K562 (cell line): ENCODE measurements around the gene ADGRF1. TPM values are rescaled to one million over a fixed set of nuclear protein-coding genes. Genes with fewer than 3 reads are reported as not detected.

Source experiments
- ATAC-seq: fragments of 200-7000 bp; cut with Tn5 transposase; 3 replicates; pipeline ENCODE4 v1.9.1; 2020; ENCODE audit warnings: moderate library complexity
- BruUV-seq: library from RNA; stranded (reverse); fragments of 400-500 nt; replicated peaks from 2 replicates; lab custom pipeline; 2021; lab: Mats Ljungman, UMichigan
- CTCF ChIA-PET: fragments of 300-600 bp; formaldehyde crosslinking; extraction: SDS; loops from one replicate; lab custom pipeline; 2021; ENCODE audit warnings: low intra/inter-chr PET ratio; lab: Yijun Ruan, JAX
- POLR2A ChIA-PET: fragments of 300-600, 350-650 bp; sonication (Branson Sonifier 250); formaldehyde crosslinking; extraction: SDS; loops from one replicate; lab custom pipeline; 2021; ENCODE audit warnings: antibody characterized with exemption, inconsistent platforms; lab: Yijun Ruan, JAX
- DNase-seq, 4 experiments: peaks; one replicate each; pipeline versions ENCODE4 v3.0.0 to v3.0.0-alpha.2; 2011 to 2018; ENCODE audit warnings: low spot score in 3 of 4, mixed read lengths in 3 of 4; ENCODE audit errors: extremely low read depth in 1 of 4
- FAIRE-seq: peaks from 2 replicates; lab custom pipeline; 2011; peaks lifted over from hg19 to GRCh38; lab: Jason Lieb, UNC
- H2AFZ ChIP-seq: 2 replicates; pipeline ENCODE4 v1.6.0; 2011; ENCODE audit warnings: low read depth, low read length, control low read depth, inconsistent platforms
- H3K27ac ChIP-seq: fragments of 200-600 bp; 3 replicates; pipeline ENCODE4 v1.8.0; 2011; ENCODE audit warnings: low read depth, mild to moderate bottlenecking, control low read depth, inconsistent platforms, low read length, moderate library complexity, mixed read lengths; ENCODE audit errors: extremely low read depth
- H3K27me3 ChIP-seq, 2 experiments: fragments of 300-600 bp in 1 of 2; 2 replicates in 1 of 2; 3 replicates in 1 of 2; pipeline versions ENCODE4 v1.6.0 to v1.8.0; 2011; ENCODE audit warnings: inconsistent platforms in 2 of 2, low read length in 2 of 2, mild to moderate bottlenecking in 1 of 2, mixed read lengths in 1 of 2, moderate library complexity in 1 of 2; ENCODE audit not compliant: control insufficient read depth in 2 of 2, insufficient read depth in 2 of 2
- H3K36me3 ChIP-seq: fragments of 300-600 bp; 3 replicates; pipeline ENCODE4 v1.8.0; 2011; ENCODE audit warnings: mild to moderate bottlenecking, low read length, inconsistent platforms; ENCODE audit not compliant: control insufficient read depth, insufficient read depth
- H3K4me1 ChIP-seq, 2 experiments: fragments of 200-600 bp in 1 of 2; replicated peaks in 1 of 2; 2 replicates in 1 of 2; 3 replicates in 1 of 2; pipeline versions ENCODE4 v1.5.1 to v1.8.0; 2011; ENCODE audit warnings: inconsistent platforms in 2 of 2, low read length in 2 of 2, mild to moderate bottlenecking in 1 of 2, mixed read lengths in 1 of 2, moderate library complexity in 1 of 2; ENCODE audit not compliant: control insufficient read depth in 2 of 2, insufficient read depth in 2 of 2
- H3K4me2 ChIP-seq: 2 replicates; pipeline ENCODE4 v1.6.1; 2011; ENCODE audit warnings: low read length, control low read depth, inconsistent platforms, mixed read lengths; ENCODE audit not compliant: insufficient read depth
- H3K4me3 ChIP-seq: fragments of 200-600 bp; sonication (generic), shearing (Covaris generic); 2 replicates; pipeline ENCODE4 v1.5.1; 2016; ENCODE audit warnings: control low read depth, inconsistent platforms
- H3K79me2 ChIP-seq: fragments of 200-600 bp; 3 replicates; pipeline ENCODE4 v1.8.0; 2011; ENCODE audit warnings: low read length, inconsistent platforms; ENCODE audit not compliant: control insufficient read depth, insufficient read depth
- H3K9ac ChIP-seq, 2 experiments: 2 replicates each; pipeline versions ENCODE4 v1.6.0 to v1.6.1; 2011; ENCODE audit warnings: low read depth in 2 of 2, low read length in 2 of 2, control low read depth in 1 of 2, inconsistent platforms in 1 of 2, mild to moderate bottlenecking in 1 of 2, mixed read lengths in 1 of 2; ENCODE audit not compliant: insufficient read depth in 1 of 2
- H3K9me1 ChIP-seq: one replicate; pipeline ENCODE4 v1.6.0; 2011; ENCODE audit warnings: inconsistent platforms, mild to moderate bottlenecking, low read length, moderate library complexity; ENCODE audit not compliant: control insufficient read depth, insufficient read depth
- H3K9me3 ChIP-seq: replicated peaks from 2 replicates; pipeline ENCODE4 v1.5.1; 2011; ENCODE audit warnings: low read depth, low read length, inconsistent platforms; ENCODE audit not compliant: control insufficient read depth, insufficient read depth
- H4K20me1 ChIP-seq: replicated peaks from 2 replicates; pipeline ENCODE4 v1.6.1; 2011; ENCODE audit warnings: low read length, inconsistent platforms, mixed read lengths; ENCODE audit not compliant: control insufficient read depth, insufficient read depth
- BMI1 ChIP-seq: fragments of 150-350 bp; IDR thresholded peaks from 2 replicates; pipeline ENCODE4 v1.6.1; 2014; ENCODE audit warnings: low read length
- C11orf30 ChIP-seq: fragments of 450-650 bp; IDR thresholded peaks from 2 replicates; pipeline ENCODE4 v1.6.1; 2016; ENCODE audit warnings: low read depth, mild to moderate bottlenecking
- DPF2 ChIP-seq: fragments of 450-650 bp; IDR thresholded peaks from 2 replicates; pipeline ENCODE4 v1.6.1; 2016
- MAFF ChIP-seq: IDR thresholded peaks from 2 replicates; pipeline ENCODE4 v1.6.1; 2012; ENCODE audit warnings: low read length, improper control_type of control experiment
- MAFG ChIP-seq: fragments of 450-650 bp; conservative IDR thresholded peaks from 2 replicates; pipeline ENCODE4 v1.6.1; 2016; ENCODE audit warnings: missing genetic modification characterization, missing compliant biosample characterization
- MEIS2 ChIP-seq: fragments of 450-650 bp; IDR thresholded peaks from 2 replicates; pipeline ENCODE4 v1.6.1; 2014; ENCODE audit warnings: mild to moderate bottlenecking; ENCODE audit not compliant: partially characterized antibody
- MYNN ChIP-seq, 2 experiments: sonication (generic); formaldehyde crosslinking in 1 of 2; IDR thresholded peaks; 2 replicates each; pipeline versions ENCODE4 v1.5.0 to v1.6.1; 2016 to 2020; ENCODE audit warnings: antibody characterized with exemption in 1 of 2, missing genetic modification reagents in 1 of 2
- NFE2 ChIP-seq: IDR thresholded peaks from 2 replicates; pipeline ENCODE4 v1.6.1; 2014; ENCODE audit warnings: antibody characterized with exemption, low read depth
- PBX2 ChIP-seq, 2 experiments: IDR thresholded peaks in 1 of 2; conservative IDR thresholded peaks in 1 of 2; 2 replicates each; pipeline ENCODE4 v1.6.1; 2016; ENCODE audit warnings: low read depth in 2 of 2, mild to moderate bottlenecking in 1 of 2, missing compliant biosample characterization in 1 of 2, missing genetic modification characterization in 1 of 2, moderate library complexity in 1 of 2
- SLC30A9 ChIP-seq: fragments of 250-450 bp; sonication (Bioruptor Pico); IDR thresholded peaks from 2 replicates; pipeline ENCODE4 v1.8.0; 2022; ENCODE audit warnings: mild to moderate bottlenecking, moderate library complexity
- SMARCA4 ChIP-seq: fragments of 450-650 bp; IDR thresholded peaks from 2 replicates; pipeline ENCODE4 v1.6.1; 2016
- THAP12 ChIP-seq: fragments of 250-450 bp; sonication (Bioruptor Pico); IDR thresholded peaks from 2 replicates; pipeline ENCODE4 v1.9.0; 2021; ENCODE audit warnings: mild to moderate bottlenecking, inconsistent platforms
- THRB ChIP-seq: fragments of 450-650 bp; formaldehyde crosslinking; conservative IDR thresholded peaks from 2 replicates; pipeline ENCODE4 v1.4.0; 2022; ENCODE audit warnings: mild to moderate bottlenecking, missing genetic modification characterization
- TRIM25 ChIP-seq: fragments of 450-650 bp; IDR thresholded peaks from 2 replicates; pipeline ENCODE4 v1.7.0; 2016; ENCODE audit warnings: borderline replicate concordance
- ZC3H8 ChIP-seq: fragments of 450-650 bp; IDR thresholded peaks from 2 replicates; pipeline ENCODE4 v1.6.1; 2017
- ZNF143 ChIP-seq: sonication (generic); formaldehyde crosslinking; IDR thresholded peaks from 2 replicates; pipeline ENCODE4 v1.9.0; 2022; ENCODE audit warnings: mild to moderate bottlenecking, missing genetic modification reagents
- ZNF316 ChIP-seq: fragments of 450-650 bp; IDR thresholded peaks from 2 replicates; pipeline ENCODE4 v1.6.1; 2016
- WGBS: fragments of 100-300 bp; shearing (Covaris generic); methylation state at CpG from one replicate; pipeline ENCODE4 v1.1.6; 2016; ENCODE audit warnings: low coverage, mixed read lengths; ENCODE audit not compliant: insufficient coverage; ENCODE audit errors: missing lambda C conversion rate; 5-methylcytosine and 5-hydroxymethylcytosine counted together
- in situ Hi-C: fragments of 300-500 bp; cut with MboI; formaldehyde crosslinking; loops from 4 replicates; pipeline ENCODE4 v1.15.0; 2018; ENCODE audit warnings: inconsistent platforms, mixed read lengths
- intact Hi-C: fragments of 100-400 bp; cut with micrococcal nuclease; formaldehyde crosslinking; loops from 2 replicates; pipeline ENCODE4 v1.14.2; 2022
- polyA plus RNA-seq, 8 experiments: library from polyadenylated mRNA; depleted of rRNA in 4 of 8; stranded (reverse) in 5 of 8; unstranded in 3 of 8; fragments of >200 nt; fragmentation: Nextera tagmentation in 2 of 8; fragmentation: Illumina TruSeq in 1 of 8; extraction: Ambion mirVana in 2 of 8; extraction: Trizol in 1 of 8; gene quantifications; 2 replicates each; pipeline versions ENCODE4 v1.2.1 to v1.2.3, GENCODE V29; 2011 to 2014; ENCODE audit warnings: inconsistent platforms in 1 of 8, missing spikeins in 1 of 8
- total RNA-seq, 7 experiments: library from RNA; depleted of rRNA in 6 of 7; stranded (reverse); fragments of >200 nt in 6 of 7; fragmentation: Illumina TruSeq in 2 of 7; extraction: Trizol in 2 of 7; gene quantifications; 2 replicates each; pipeline versions ENCODE4 v1.2.1 to v1.2.3, GENCODE V29; 2011 to 2021; ENCODE audit warnings: low replicate concordance in 1 of 7

The ADGRF1 gene
- total and polyA plus RNA-seq, 9 of the 15 experiments (the other 6 are each of a cell fraction or from before 2014, with no cell fraction given) = not detected

- POLR2A ChIA-PET = no interaction called here
- TF ChIP-seq MAFF = 0 out of 2 replicates have a peak, but pooled peaks have one; percentile 11
- TF ChIP-seq MAFG (tag) = peak; percentile 88
- peak; percentile 21 for TF ChIP-seq MEIS2
- TF ChIP-seq ZC3H8 = no peak
- no peak for TF ChIP-seq PBX2 (CRISPR knock-in tag; IDR thresholded peaks at IDR 0.05; ENCODE audit: low read depth)
- TF ChIP-seq PBX2 (tag; conservative IDR thresholded peaks at IDR 0.05; ENCODE audit: low read depth) = peak; percentile 43; the same call in 1 of the 2 replicates
- TF ChIP-seq MYNN (IDR thresholded peaks at IDR 0.05) = no peak
- no peak for TF ChIP-seq MYNN (CRISPR knock-in tag; IDR thresholded peaks at IDR 0.05)
- TF ChIP-seq ZNF316 = peak; percentile 59
- no peak for TF ChIP-seq BMI1
- no peak for TF ChIP-seq TRIM25
- no peak for TF ChIP-seq DPF2
- no peak for TF ChIP-seq THRB (CRISPR knock-in tag)
- no peak for TF ChIP-seq THAP12
- TF ChIP-seq SMARCA4 = no peak
- no peak for TF ChIP-seq ZNF143 (CRISPR knock-in tag)
- no peak for TF ChIP-seq SLC30A9 (CRISPR knock-in tag)
- peak; percentile 67 for TF ChIP-seq C11orf30
- peak; percentile 74 for TF ChIP-seq NFE2
Measured at GRCh38 chr6:46974786-46975185, 67.3 kb downstream of the ADGRF1 start.

More at GRCh38 chr6:46974786-46975185, 67.3 kb downstream of the ADGRF1 start:
- Histone ChIP-seq H3K36me3 (no peaks in the 10 kb centered on the region), H3K27ac (no peak overlapping the region), H2AFZ (no peak overlapping the region), H3K4me1 (no peaks in the 10 kb centered on the region), H3K79me2 (no peaks in the 10 kb centered on the region), H3K9me1 (no peaks in the 10 kb centered on the region), H3K9me3 (no peaks in the 10 kb centered on the region), H3K4me2 (no peak overlapping the region), H3K9ac (no peak overlapping the region), H3K27me3 (no peaks in the 10 kb centered on the region), H4K20me1 (no peaks in the 10 kb centered on the region; the same call in 1 of the 2 replicates), H3K4me3 (no peak overlapping the region)
- no peak for FAIRE-seq
- CTCF ChIA-PET = no interaction called here
- intact Hi-C loops (no loop called here), in situ Hi-C loops (loop anchor here (25.0 kb wide), 1 partner anchor 912 kb away; no protein-coding TSS in a partner anchor)
- no peak for DNase-seq
- WGBS = 7% methylated on average over 1 of the region's 1 CpG
- ATAC-seq = no peak
- no TSS peak for BruUV-seq
